SHP77 (cell line): ENCODE results near the gene OSBPL9.

Experiments
- DNase-seq, 2 experiments: peaks; one replicate each; lab custom pipeline; 2025; lab: John Stamatoyannopoulos, UW

Gene OSBPL9

DNA sequence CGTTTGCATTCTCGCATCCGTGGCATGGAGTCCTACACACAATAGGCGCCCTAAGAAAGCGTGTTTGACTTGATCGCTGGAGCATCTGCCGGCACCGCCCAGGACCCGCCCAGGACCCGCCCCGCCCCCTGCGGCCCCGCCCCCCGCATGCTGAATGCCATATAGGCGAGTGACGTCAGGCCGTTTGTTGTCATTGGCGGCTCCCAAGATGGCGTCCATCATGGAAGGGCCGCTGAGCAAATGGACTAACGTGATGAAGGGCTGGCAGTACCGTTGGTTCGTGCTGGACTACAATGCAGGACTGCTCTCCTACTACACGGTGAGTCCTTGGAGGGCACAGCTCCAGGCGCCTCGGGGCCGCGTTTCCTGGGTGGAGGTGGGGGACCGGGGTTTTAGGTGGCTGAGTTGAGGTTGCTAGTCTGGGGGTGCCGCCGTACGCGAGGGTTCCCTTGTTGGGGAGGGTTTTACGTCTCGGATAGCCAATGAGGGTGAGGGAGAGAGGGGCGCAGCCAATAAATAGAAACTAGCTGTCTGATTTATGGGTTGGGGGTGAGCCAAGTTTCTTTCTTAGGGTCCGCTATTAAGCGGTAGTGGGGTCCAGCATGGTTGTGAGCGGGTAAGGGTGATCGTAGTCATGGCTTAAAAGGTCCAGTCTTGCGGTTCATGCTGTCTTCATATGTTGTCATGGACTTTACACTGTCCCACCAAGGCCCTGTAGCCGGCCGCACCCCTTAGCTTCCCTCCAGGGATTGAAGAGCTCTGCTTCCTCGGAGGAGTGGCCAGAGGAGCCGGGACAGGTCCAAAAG, at the start of gene OSBPL9:
Gene OSBPL9, plus strand, starts transcription at position 190 of the 806 bp plus-strand sequence. Its CDS starts 19 bp downstream, at position 209.
- peak; percentile 82 to 89 for DNase-seq

- no peak for DNase-seq
Observed at GRCh38 chr1:51567653-51568052, 49.2 kb upstream of the OSBPL9 start.

- DNase-seq, result no peak
Observed at GRCh38 chr1:51568231-51568935, 48.5 kb upstream of the OSBPL9 start.

- DNase-seq, result no peak
Observed at GRCh38 chr1:51569284-51570062, 47.4 kb upstream of the OSBPL9 start.

- no peak for DNase-seq
Observed at GRCh38 chr1:51570063-51570710, 46.7 kb upstream of the OSBPL9 start.

DNA sequence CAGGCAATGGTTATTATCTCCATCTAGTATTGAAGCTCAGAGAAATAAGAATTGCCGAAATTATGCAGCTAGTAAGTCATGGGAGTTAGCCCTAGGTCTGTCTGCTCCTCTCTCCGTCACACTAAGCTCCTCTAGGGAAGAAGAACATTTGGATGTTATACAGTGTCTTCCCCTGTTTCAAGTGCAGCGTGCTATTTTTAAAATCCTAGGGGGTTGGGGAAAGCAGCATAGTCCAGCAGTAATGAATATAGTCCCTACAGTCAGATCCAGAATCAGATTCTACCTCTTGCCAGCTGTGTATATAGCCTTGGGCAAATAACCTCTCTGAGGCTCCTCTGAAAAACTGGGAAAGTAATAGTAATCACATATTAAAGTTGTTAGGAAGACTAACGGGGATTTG, 44.5 kb upstream of the OSBPL9 start:
- DNase-seq, result no peak

GRCh38 chr1:51574796-51575195, 42.1 kb upstream of the OSBPL9 start:
- no peak for DNase-seq

DNA sequence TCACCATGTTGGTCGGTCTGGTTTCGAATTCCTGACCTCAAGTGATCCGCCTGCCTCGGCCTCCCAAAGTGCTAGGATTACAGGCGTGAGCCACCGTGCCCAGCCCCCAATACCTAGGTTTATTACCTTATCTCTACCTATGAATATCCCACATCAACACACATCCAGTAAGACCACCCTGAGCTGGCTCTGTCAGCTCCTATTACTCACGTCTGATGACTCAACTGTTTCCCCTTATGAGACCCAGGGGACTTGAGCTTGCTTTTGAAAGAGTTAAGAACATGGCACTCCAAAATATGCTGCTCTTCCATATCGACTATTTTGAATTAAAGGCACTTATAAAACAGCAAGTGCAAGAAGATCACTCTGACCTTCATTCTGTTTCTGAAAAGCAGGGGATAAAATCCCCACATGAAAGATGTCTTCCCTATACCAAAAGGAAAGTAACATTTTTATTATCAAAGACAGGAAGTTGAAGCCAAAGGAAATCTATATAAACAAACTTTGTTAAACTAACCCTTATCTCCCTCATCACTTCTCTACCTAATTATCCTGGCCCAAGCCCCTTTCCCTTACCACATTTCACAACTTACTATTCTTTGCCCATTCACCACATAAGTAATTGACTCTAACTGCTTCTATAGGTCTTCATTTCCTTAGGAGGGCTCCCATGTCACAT, 41.3 kb upstream of the OSBPL9 start:
- DNase-seq, result no peak

DNA sequence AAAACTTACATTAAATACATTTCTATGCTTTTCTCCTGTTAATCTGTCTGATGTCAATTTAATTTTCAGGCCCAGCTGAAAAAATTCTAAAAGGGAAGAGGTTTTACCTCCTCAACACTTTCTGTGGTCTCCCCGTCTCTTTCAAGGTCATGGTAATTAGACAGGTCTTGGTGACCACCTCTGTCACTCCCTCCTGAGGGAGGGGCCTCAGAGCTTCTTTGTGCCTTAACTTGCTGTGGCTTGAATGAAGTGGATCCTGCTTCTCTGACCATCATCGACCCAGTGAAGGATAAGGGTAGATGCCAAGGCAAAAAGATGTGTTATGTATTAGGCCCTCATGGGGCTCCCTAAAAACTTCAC, 40.8 kb upstream of the OSBPL9 start:
- DNase-seq, result no peak

DNA sequence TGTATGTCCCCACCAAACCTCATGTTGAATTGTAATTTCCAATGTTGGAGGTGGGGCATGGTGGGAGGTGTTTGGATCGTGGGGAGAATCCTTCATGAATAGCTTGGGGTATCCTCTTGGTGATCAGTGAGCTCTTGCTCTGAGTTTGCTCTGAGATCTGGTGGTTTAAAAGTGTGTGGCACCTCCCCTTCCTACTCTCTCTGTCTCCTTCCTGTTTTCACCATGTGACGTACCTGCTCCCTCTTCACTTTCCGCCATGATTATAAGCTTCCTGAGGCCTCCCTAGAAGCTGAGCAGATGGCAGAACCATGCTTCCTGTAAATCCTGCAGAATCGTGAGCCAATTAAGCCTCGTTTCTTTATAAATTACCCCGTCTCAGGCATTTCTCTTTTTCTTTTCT, 40.0 kb upstream of the OSBPL9 start:
- no peak for DNase-seq

DNA sequence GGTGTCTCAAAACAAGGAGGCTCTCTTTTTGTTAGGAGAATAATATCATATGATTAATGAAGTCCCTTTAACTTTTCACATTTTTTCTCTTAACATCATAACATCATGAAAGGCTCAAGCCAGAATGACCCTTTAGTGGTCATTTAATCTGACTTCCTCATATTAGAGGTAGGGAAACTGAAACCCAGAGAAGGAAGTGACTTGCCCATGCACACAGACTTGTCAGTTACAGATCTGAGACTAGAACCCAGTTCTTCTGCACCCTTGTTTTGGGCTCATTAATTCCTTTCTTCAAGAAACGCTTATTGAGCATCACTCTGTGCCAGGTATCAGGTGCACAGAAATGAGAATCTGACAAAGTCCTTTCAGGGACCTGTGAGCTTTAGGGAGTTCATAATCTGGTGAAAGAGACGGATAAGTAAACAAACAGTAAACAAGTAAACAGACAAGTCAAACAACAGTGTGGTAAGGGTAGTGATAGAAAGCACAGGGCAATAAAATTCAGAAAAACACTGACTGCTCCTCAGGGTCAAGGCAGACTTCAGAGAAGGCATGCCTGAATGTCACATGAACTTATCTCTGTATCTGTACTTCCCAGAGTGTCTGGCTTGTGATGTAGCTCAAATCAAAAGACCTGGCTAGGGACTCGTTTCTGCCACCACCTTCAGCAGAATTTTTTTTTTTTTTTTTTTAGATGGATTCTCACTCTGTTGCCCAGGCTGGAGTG, 38.3 kb upstream of the OSBPL9 start:
- DNase-seq, result no peak

DNA sequence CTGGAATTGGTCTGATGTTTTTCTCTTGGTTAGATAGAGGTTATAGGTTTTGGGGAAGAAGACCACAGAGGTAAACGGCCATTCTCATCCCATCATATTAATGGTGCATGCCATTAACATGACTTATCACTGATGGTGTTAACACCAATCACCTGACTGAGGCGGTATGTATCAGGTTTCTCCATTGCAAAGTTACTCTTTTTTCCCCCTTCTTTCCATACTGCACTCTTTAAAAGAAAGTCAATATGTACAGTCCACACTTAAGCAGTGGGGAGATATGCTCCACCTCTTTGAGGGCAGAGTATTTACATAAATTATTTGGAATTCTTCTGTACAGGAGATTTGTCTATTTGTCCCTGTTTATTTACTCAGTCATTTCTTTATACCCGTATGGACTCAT, 35.7 kb upstream of the OSBPL9 start:
- no peak for DNase-seq

DNA sequence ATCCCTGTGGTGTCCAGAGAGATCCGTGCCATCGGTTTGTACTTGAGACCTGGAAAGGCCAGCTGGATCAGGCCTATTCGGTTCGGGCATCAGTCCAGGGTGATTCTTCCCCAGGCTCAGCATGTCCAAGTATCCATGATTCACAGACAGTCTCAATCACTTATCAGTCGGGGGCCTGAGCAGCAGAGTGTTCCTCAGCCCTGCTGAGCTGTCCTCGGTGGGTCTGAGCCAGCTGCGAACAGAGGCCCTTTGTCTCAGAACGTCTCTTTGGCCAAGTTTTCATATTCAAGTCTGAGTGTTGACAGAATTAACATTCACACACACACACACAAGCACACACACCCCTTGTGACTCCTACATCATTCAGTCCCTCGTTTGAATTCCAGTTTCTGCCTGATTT, 33.4 kb upstream of the OSBPL9 start:
- no peak for DNase-seq

DNA sequence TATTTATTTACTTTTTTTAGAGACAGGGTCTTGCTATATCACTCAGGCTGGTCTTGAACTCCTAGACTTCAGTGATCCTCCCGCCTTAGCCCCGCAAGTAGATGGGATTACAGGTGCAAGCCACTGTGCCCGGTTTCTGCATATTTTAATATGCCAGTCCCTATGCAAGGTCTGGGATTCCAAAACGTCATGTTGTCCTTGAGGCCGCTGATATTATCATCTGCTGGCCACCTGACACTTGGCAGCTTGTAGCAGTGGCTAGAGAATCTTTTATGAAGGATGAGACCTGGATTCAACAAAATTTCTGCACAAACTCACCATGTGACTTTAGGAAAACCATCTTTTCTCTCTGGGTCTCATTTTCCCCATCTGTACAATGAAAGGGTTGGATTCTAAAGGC, 32.9 kb upstream of the OSBPL9 start:
- no peak for DNase-seq

DNA sequence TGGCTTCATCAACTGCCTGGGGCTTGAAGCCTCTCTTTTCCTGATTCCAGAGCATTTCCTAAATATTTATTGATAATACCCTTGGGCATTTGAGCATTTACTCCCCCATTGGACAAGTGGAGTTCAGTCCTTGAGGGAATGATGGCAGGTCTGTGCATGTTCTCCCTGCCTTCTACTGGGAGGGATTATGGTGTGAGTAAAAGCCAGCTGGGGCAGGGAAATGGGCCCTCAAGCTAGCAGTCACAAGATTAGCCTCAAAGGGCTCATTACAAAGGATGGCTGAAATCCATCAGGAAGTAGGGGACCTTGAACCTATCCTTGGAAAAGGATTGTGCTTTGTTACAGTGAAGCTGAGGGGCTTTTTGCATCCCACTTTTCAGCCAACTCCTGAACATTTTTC, 24.2 kb upstream of the OSBPL9 start:
- no peak for DNase-seq

GRCh38 chr1:51594716-51595115, 22.2 kb upstream of the OSBPL9 start:
- no peak for DNase-seq

GRCh38 chr1:51600529-51600928, 16.4 kb upstream of the OSBPL9 start:
- no peak for DNase-seq

- DNase-seq, result no peak
Observed at GRCh38 chr1:51600965-51601364, 15.9 kb upstream of the OSBPL9 start.

GRCh38 chr1:51605961-51606723, 10.8 kb upstream of the OSBPL9 start:
- no peak for DNase-seq

DNA sequence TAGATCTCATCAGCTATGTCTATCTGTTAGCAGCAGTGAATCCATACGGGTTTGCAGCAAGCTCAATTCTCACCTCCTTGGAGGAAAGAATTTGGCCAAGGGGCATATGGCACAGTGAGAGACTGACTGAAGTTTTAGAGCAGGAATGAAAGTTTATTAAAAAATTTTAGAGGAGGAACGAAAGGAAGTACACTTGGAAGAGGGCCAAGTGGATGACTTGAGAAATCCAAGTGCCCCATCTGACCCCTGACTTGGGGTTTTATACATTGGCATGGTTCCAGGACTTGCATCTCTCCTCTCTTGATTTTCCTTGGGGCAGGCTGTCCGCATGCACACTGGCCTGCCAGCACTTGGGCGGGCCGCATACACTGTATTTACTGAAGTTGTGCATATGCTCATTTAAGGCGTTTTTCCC, 9.2 kb upstream of the OSBPL9 start:
- DNase-seq, result no peak
